ENCODE data around the gene HOTAIR.

HOTAIR gene

GRCh38 chr12:53994264-53995001, 19.7 kb upstream of the HOTAIR start:
- TF ChIP-seq CTCF (IDR thresholded peaks at IDR 0.05; ENCODE audit: low read depth, low read length), result no peak
- H3K9me3 ChIP-seq (ENCODE audit: severe bottlenecking), result no peaks in the 10 kb centered on the region
- H3K36me3 ChIP-seq, result no peaks in the 10 kb centered on the region
- no peak for DNase-seq
- peak overlapping the region; percentile 95 for H3K27ac ChIP-seq
- no peaks in the 10 kb centered on the region for H3K27me3 ChIP-seq (ENCODE audit: insufficient read depth, low read depth, severe bottlenecking)
- H3K4me3 ChIP-seq (ENCODE audit: low read depth, low read length), result no peak overlapping the region

- no peak for TF ChIP-seq CTCF (IDR thresholded peaks at IDR 0.05; ENCODE audit: low read depth, low read length)
- Histone ChIP-seq H3K27me3 (ENCODE audit: insufficient read depth, low read depth, severe bottlenecking) (no peaks in the 10 kb centered on the region), H3K36me3 (no peaks in the 10 kb centered on the region), H3K9me3 (ENCODE audit: severe bottlenecking) (no peaks in the 10 kb centered on the region), H3K27ac (no peak overlapping the region), H3K4me3 (ENCODE audit: low read depth, low read length) (no peak overlapping the region)
- DNase-seq, result no peak
Measured at GRCh38 chr12:53994009-53994263, 19.2 kb upstream of the HOTAIR start.

- H3K27me3 ChIP-seq (ENCODE audit: insufficient read depth, low read depth, severe bottlenecking), result no peaks in the 10 kb centered on the region
- H3K9me3 ChIP-seq (ENCODE audit: severe bottlenecking), result no peaks in the 10 kb centered on the region
- H3K4me3 ChIP-seq (ENCODE audit: low read depth, low read length), result no peak overlapping the region
- no peaks in the 10 kb centered on the region for H3K36me3 ChIP-seq
- H3K27ac ChIP-seq, result no peak overlapping the region
- TF ChIP-seq CTCF (IDR thresholded peaks at IDR 0.05; ENCODE audit: low read depth, low read length), result no peak
- no peak for DNase-seq
Measured at GRCh38 chr12:53993162-53994008, 18.6 kb upstream of the HOTAIR start.

GRCh38 chr12:53992377-53992889, 17.7 kb upstream of the HOTAIR start:
- no peak overlapping the region for H3K4me3 ChIP-seq (ENCODE audit: low read depth, low read length)
- no peaks in the 10 kb centered on the region for H3K9me3 ChIP-seq (ENCODE audit: severe bottlenecking)
- no peak for DNase-seq
- no peaks in the 10 kb centered on the region for H3K36me3 ChIP-seq
- no peak overlapping the region for H3K27ac ChIP-seq
- no peak for TF ChIP-seq CTCF (IDR thresholded peaks at IDR 0.05; ENCODE audit: low read depth, low read length)
- no peaks in the 10 kb centered on the region for H3K27me3 ChIP-seq (ENCODE audit: insufficient read depth, low read depth, severe bottlenecking)

GRCh38 chr12:53991077-53991460, 16.3 kb upstream of the HOTAIR start:
- no peak for TF ChIP-seq CTCF (IDR thresholded peaks at IDR 0.05; ENCODE audit: low read depth, low read length)
- peak overlapping the region; percentile 16 for H3K27ac ChIP-seq
- H3K27me3 ChIP-seq (ENCODE audit: insufficient read depth, low read depth, severe bottlenecking), result no peaks in the 10 kb centered on the region
- H3K4me3 ChIP-seq (ENCODE audit: low read depth, low read length), result 0 out of 2 replicates have a peak overlapping the region, but pooled peaks have one; percentile 2
- H3K9me3 ChIP-seq (ENCODE audit: severe bottlenecking), result no peaks in the 10 kb centered on the region
- peak; percentile 65 for DNase-seq
- H3K36me3 ChIP-seq, result no peaks in the 10 kb centered on the region
